HG03097 (cell line): Measurements from ENCODE around the gene DHX30.
"Not testable (repeated sequence)": the region's sequence is repeated elsewhere in the genome, so short reads cannot be mapped to it uniquely, and the experiment has no call there.

ENCODE experiments used
- ATAC-seq: cut with Tn5 transposase; IDR thresholded peaks from one replicate; pipeline ENCODE4 v1.9.1; 2021; ENCODE audit not compliant: unreplicated experiment, low FRiP score

DHX30 gene

GRCh38 chr3:47877290-47877689, 74.4 kb downstream of the DHX30 start:
- no peak for ATAC-seq

GRCh38 chr3:47877719-47878118, 74.8 kb downstream of the DHX30 start:
- no peak for ATAC-seq

GRCh38 chr3:47882338-47882737, 79.4 kb downstream of the DHX30 start:
- ATAC-seq, result no peak

GRCh38 chr3:47884603-47885002, 81.7 kb downstream of the DHX30 start:
- no peak for ATAC-seq

- no peak for ATAC-seq
Observed at GRCh38 chr3:47885168-47885567, 82.2 kb downstream of the DHX30 start.

- ATAC-seq, result not testable (repeated sequence)
Observed at GRCh38 chr3:47887991-47888390, 85.1 kb downstream of the DHX30 start.

GRCh38 chr3:47888986-47889757, 86.2 kb downstream of the DHX30 start:
- no peak for ATAC-seq

- ATAC-seq, result no peak
Observed at GRCh38 chr3:47890126-47890827, 87.3 kb downstream of the DHX30 start.

GRCh38 chr3:47890828-47891612, 88.1 kb downstream of the DHX30 start:
- no peak for ATAC-seq

DNA sequence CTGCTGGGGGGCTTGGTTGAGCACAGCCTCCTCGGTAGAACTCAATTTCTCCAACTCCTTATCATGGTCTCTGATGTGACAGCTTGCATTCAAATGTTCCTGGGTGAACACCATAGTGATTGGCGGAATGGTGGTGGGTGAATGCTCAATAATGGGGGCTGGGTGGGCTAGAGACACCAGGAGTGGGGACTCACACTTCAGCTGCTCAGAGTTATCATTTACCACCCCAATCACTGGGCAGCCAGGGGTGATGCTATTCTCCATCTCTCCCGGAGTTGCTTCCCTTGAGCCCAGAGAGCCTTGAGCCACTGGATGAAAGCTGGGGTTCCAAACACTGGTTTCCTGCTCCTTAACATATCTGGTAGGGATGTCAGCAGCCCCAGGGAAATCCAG, 88.7 kb downstream of the DHX30 start:
- no peak for ATAC-seq

GRCh38 chr3:47892286-47893040, 89.5 kb downstream of the DHX30 start:
- ATAC-seq, result no peak

DNA sequence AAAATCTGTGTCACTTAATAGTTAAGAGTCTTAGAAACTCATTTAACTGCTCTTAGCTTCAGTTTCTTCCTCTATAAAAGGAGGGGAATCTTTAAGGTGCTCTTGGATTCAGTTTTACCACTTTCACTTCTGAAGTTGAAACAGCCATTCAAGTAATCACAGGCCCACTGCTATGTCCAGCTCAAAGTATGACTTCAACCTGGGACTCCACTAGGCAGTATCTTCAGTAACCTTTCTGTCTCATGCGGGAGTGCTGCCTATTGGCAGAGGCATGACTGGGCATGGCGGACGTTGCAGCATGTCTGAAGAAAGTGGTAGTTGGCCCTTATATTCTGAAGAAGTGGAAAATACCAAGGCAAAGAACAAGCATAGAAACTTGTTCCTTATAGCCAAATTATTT, 92.3 kb downstream of the DHX30 start:
- no peak for ATAC-seq

DNA sequence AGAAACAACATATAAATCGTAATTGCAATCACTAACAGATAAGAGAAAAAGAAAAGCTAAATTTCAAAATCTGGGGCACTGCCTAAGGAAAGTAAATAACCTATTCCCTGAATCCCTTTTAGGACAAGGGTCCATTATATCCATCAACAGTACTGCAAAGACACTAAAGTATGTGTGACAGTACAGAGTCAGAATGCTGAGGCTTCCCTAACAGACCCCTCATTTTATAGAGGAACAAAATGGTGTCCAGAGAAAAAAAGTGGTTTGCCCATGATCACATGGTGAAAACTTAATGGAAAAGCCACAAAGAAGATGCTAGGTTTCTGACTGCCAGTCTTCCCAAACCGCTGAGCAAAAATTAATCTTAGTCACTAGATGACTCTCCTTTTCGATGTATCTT, 93.8 kb downstream of the DHX30 start:
- no peak for ATAC-seq

DNA sequence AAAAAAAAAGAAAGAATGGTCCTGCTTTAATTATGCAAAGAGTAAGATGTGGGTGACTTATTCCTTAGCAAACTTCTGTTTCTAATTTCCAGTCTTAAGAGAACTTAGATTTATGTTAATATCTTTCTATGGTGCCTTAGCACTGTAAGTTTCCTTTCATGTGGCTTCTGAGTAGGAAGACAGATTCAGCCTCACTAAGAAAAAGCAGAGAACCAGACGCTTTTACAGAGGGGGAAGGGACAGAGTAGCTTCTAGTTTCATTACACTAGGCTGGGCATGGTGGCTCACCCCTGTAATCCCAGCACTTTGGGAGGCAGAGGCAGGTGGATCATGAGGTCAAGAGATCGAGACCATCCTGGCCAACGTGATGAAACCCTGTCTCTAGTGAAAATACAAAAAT, 95.0 kb downstream of the DHX30 start:
- ATAC-seq, result no peak

- no peak for ATAC-seq
Observed at GRCh38 chr3:47899495-47900108, 96.7 kb downstream of the DHX30 start.
